Stimulated activated CD4-positive, alpha-beta T cell treated with anti-CD3 and anti-CD28 coated beads, Interleukin-4, amount 100 ng/mL, for 48 hours (primary cell): ENCODE measurements around the gene IFIT1.
"Not testable (repeated sequence)": the region's sequence is repeated elsewhere in the genome, so short reads cannot be mapped to it uniquely, and the experiment has no call there.

Source experiments
- DNase-seq, 2 donors: peaks; one replicate each; pipeline ENCODE4 v3.0.0-alpha.2; 2020; ENCODE audit warnings: low read depth in 2 of 2

The IFIT1 gene

DNA sequence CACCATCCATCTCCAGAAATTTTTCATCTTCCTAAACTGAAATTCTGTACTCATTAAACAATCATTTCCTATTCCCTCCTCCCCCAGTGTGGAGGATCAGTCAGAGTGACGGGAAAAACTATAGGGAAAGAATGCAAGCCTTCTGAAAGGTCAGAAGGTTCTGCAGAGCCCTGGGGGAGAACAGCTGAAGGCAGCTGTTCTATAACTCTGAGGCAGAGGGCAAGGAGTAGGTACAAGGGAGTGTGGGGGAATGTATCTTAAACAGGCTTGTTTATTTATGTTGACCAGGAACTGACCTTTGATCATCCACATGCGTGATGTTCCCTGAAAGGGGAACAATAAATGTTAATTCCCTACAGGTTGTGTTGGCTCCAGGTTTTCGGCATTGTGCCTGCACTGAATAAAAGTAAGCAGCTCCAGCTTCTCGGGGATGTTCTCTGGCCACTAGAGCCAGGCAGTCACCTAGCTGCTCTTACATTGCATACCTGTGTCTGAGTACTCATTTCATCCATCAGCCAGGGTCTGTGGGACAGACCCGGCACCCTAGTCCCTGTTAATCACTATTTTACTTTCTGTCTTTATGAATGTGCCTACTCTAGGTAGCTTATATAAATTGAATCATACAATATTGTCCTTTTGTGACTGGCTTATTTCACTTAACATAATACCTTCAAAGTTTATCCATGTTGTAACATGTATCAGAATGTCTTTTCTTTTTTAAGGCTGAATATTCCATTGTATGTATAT lies 5.8 kb downstream of the IFIT1 start:
- no peak for DNase-seq

DNA sequence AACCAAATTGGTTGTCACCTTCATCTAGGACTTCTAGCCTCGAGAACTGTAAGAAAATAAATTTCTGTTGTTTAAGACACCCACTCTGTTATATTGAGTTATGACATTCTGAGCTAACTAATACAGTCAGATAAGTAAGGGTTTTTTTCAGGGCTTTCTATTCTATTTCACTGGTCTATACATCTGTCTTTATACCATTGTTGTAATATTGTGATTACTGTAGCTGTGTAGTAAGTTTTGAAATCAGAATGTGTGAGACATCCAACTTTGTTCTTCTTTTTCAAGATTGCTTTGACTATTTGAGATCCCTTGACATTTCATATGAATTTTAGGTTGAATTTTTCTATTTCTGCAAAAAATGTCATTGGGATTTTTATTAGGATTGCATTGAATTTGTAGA lies 7.5 kb downstream of the IFIT1 start:
- DNase-seq, result no peak

DNA sequence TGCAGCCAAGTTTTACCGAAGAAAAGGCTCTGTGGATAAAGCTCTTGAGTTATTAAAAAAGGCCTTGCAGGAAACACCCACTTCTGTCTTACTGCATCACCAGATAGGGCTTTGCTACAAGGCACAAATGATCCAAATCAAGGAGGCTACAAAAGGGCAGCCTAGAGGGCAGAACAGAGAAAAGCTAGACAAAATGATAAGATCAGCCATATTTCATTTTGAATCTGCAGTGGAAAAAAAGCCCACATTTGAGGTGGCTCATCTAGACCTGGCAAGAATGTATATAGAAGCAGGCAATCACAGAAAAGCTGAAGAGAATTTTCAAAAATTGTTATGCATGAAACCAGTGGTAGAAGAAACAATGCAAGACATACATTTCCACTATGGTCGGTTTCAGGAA lies 10.6 kb downstream of the IFIT1 start:
- no peak for DNase-seq

DNA sequence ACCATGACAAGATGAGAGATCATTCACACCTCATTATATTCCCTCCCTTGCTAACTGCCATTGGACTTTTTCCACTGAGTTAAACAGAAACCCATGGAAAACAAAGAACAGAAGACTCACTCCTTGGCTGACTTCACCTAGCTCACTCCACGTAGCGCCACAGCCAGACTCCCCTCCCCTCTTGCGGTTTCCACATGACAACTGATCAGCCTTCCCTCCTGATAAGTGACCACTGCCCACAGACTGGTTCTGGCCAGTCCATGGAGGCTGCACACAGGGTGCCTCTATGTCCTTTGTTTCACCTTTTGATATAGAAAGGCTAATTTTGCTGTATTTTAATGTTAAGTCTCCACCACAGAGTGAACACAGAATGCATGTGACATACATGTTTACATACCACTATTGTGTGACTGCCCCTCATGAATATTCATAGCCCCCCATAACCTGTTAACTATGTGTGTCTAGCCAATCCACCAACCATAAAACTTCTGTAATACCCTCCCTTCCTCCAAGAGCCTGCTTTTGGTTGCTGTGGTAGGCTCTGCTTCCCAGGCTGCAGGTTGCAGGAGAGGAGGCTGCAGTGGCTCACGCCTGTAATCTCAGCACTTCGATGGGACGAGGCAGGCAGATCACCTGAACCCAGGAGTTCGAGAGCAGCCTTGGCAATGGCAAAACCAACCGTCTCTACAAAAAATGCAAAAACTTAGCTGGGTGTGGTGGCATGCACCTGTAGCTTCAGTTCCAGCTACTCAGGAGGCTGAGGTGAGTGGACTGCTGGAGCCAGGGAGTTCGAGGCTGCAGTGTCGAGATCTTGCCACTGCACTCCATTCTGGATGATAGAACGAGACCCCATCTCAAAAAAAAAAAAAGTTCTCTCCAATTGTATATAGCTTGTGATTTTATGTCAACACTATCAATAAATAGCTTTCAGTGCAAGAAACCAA lies 12.0 kb downstream of the IFIT1 start:
- DNase-seq, result no peak

DNA sequence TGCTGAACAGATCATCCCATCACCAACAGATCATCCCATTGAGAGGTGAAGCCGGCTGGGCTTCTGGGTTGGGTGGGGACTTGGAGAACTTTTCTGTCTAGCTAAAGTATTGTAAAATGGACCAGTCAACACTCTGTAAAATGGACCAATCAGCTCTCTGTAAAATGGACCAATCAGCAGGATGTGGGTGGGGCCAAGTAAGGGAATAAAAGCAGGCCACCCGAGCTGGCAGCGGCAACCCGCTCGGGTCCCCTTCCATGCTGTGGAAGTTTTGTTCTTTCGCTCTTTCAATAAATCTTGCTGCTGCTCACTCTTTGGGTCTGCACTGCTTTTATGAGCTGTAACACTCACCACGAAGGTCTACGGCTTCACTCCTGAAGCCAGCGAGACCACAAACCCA lies 13.8 kb downstream of the IFIT1 start:
- not testable (repeated sequence) for DNase-seq

DNA sequence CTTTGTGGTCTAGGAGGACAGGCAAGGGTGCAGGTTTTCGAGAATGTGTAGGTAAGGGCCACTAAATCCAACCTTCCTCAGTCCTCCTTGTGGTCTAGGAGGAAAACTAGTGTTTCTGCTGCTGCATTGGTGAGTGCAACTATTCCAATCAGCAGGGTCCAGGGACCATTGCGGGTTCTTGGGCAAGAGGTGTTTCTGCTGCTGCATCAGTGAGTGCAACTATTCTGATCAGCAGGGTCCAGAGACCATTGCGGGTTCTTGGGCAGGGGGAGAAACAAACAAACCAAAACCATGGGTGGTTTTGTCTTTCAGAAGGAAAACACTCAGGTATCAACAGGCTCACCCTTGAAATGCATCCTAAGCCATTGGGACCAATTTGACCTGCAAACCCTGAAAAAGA lies 15.4 kb downstream of the IFIT1 start:
- DNase-seq, result not testable (repeated sequence)

DNA sequence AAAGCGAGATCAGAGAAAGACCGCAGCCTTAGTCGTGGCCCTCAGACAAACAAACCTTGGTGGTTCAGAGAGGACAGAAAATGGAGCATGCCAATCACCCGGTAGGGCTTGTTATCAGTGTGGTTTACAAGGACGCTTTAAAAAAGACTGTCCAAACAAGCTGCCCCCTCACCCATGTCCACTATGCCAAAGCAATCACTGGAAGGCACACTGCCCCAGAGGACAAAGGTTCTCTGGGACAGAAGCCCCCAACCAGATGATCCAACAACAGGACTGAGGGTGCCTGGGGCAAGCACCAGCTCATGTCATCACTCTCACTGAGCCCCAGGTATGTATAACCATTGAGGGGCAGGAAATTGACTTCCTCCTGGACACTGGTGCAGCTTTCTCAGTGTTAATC lies 16.9 kb downstream of the IFIT1 start:
- DNase-seq, result not testable (repeated sequence)

DNA sequence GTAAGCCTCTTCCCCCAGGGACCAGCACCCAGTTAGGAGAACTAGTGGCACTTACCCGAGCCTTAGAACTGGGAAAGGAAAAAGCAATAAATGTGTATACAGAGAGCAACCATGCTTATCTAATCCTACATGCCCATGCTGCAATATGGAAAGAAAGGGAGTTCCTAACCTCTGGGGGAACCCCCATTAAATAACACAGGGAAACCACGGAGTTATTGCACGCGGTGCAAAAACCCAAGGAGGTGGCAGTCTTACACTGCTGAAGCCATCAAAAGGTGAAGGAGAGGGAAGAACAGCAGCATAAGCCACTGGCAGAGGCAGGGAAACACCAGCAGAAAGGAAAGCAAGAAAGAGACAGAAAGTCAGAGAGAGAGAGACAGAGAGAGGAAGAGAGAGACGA lies 18.1 kb downstream of the IFIT1 start:
- DNase-seq, result not testable (repeated sequence)

DNA sequence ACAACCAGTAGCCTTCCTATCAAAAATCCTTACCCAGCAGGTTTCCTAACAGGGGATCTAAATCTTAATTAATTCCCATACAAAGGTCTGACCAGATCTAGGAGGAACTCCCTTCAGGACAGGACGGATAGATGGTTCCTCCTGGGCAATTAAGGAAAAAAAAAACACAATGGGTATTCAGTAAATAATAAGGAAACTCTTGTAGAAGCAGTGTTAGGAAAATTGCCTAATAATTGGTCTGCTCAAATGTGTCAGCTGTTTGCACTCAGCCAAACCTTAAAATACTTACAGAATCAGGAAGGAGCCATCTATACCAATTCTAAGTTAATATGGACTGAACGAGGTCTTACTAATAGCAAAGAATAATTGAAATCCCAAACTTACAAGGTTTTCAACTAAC lies 18.7 kb downstream of the IFIT1 start:
- DNase-seq, result not testable (repeated sequence)

DNA sequence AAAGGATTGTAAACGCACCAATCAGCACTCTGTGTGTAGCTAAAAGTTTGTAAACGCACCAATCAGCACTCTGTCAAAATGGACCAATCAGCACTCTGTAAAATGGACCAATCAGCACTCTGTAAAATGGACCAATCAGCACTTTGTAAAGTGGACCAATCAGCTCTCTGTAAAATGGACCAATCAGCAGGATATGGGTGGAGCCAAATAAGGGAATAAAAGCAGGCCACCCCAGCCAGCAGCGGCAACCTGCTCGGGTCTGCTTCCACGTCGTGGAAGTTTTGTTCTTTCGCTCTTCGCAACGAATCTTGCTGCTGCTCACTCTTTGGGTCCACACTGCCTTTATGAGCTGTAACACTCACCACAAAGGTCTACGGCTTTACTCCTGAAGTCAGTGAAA lies 19.9 kb downstream of the IFIT1 start:
- DNase-seq, result peak in 1 of 2 donors; percentile 9

DNA sequence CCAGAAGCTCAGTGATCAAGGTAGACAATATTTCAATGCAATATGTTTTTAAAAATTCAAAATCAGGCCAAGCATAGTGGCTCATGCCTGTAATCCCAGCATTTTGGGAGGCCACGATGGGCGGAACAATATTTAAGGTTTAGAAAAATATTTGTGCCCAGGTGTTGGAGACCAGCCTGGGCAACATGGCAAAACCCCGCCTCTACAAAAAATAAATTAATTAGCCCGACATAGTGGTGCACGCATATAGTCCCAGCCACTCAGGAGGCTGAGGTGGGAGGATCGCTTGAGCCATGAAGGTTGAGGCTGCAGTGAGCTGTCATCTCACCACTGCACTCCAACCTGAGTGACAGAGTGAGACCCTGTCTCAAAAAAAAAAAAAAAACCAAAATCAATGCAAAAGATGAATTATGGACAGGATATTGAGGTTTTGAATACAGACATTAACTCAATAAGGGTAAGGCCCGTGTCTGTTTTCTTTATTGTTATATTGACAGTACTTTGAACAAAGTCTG lies 21.0 kb downstream of the IFIT1 start:
- no peak for DNase-seq

DNA sequence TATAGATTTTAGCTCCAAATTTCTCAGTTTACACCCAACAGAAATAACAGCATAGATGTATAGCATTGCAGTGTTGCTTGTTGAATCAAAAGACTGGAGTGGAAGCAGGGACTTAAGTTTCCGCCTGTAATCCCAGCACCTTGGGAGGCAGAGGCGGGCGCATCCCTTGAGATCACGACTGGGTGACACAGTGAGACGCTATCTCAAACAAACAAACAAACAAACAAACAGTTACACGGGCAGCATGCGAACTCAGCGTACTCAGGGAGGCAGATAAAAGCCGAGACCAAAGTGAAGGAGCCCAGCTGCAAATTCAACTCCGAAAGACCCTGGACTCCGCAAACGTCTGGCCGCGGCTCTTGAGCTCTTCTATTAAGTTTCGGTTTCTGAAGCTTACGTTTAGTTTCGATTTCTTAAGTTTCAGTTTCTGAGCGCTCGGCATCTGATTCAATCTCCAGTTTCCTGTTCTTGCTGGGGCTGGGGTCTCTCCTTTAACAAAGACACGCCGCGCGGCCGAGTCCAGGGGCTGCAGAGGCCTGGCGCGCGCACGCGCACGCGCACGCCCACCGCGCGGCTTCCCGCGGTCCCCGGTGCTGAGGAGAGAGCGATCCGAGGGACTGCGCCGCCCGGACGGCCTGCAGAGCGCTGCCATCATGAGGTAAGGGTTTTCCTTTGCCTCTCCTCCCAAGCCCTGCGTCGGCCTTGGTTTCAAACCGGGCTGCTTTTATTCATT lies 21.9 kb downstream of the IFIT1 start, which contains the start of gene IFIT5:
TSS of gene IFIT5 (plus strand) at position 423 of the 733 bp plus-strand sequence. CDS start at position 654, 231 bp downstream.
- peak; percentile 37 to 38 for DNase-seq

DNA sequence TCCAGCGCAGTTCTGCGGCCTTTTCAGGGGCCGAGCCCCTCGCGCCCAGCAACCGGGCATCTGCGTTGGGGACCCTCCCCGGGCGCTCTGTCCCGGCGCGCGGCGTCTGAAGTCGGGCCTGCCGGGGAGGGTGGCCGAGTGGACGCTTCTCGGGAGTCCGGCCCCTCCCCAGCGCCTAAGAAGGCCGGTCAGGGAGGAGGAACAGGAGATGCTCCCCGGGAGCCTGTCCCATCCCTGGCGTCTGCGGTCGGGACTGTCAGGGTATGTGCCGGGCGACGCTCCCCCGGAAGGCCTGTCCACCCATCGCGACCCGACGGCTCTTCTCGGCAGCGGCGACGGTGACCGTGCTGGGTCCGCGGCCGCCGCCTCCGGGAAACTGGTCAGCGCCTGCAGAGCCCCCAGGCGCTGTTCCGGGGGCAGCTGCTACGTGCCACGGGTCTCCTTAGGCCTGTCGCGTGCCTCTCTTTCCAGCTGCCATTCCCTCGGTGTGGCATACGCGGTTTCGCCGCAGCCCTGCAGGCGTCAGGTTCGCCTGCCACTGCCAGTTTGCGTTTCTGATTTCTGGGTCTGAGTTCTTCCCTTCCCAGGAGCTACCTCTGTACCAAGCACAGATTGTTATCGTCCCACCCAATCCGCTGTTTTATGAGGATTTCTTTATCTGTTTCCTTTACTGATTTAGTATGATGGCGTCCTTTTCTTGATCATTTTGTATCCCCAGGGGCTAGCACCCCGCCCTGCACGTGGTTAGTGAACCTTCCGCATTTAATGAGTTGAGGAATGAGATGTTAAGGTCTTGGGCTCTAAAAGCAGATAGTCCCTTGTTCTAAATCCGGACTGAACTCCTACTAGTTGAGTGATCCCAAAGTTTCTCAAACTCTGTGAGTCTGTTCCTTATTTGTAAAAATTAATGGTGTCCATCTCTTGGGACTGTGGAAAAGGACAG lies 22.7 kb downstream of the IFIT1 start:
- DNase-seq, result no peak

DNA sequence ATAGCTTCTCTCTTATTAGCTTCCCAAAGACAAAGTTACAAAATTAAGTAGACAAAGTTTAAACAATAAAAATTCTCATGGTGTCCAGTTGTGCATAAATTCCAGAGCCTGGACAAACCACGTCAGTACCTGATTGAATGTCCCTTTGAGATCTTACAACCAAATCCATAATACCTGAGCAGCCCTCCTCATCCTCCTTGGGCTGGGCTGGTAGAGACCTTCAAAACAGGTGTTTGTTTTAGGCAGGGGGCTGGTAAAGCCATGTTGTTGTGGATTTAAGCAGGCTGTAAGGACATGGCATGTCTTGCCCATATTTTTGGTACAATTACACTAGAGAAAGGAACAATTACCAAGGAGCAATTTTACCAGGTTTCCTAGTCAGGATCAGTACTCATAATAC lies 24.0 kb downstream of the IFIT1 start:
- no peak for DNase-seq

DNA sequence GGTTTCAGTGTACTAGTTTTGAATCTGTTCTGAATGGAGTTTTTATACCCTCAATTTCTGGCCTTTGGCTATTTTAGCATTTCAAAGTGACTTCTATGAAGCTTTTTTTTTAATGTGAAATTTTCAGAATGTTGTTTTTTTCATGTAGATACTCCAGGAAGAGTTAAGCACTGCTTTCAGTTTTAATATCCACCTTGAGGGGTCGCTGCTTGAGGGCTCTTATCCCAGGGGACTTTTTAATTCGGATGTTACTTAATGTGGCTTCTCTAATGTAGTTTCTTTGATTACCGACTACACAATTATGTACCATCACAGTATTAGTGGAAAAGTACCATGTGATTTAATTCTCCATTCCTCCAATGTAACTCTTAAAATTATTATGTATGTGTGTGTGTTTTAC lies 27.1 kb downstream of the IFIT1 start:
- DNase-seq, result no peak

DNA sequence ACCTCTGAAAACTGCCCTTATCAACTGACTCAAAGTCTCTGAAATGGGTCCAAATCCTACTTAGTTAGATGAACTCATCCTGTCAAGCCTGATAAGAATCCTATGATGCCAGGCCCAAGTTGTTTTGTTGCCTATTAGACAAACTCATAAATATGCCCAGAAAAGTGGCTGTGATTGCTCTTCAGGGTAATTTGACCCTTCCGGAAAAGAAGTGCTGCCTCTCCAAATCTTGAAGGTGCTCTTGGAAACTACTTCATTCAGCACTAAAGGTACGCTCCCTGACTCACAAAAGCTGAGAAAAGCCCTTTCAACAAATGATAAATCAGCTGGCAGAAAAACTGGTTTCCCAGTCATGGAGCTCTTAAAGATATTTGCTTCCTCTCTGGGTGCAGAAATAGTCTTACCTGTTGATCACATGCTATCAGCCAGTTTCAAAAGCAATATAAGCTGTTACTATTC lies 28.6 kb downstream of the IFIT1 start:
- no peak for DNase-seq

DNA sequence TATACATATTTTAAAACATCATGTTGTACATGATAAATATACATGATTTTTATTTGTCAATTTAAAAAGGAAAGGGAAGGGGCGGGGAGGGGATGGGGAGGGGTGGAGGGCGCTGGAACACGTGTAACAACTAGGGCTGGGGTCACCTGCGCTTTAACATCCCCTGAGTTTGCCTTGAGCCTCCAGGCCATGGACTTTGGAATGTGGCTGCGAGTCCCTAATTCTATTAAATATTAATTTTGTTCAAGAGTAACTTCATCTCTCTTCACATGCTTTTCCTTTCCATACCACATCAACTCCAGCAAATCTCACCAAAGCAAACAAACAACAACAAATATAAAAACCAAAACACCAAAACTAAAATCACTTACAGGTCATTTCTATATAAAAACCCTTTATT lies 32.6 kb downstream of the IFIT1 start:
- no peak for DNase-seq

DNA sequence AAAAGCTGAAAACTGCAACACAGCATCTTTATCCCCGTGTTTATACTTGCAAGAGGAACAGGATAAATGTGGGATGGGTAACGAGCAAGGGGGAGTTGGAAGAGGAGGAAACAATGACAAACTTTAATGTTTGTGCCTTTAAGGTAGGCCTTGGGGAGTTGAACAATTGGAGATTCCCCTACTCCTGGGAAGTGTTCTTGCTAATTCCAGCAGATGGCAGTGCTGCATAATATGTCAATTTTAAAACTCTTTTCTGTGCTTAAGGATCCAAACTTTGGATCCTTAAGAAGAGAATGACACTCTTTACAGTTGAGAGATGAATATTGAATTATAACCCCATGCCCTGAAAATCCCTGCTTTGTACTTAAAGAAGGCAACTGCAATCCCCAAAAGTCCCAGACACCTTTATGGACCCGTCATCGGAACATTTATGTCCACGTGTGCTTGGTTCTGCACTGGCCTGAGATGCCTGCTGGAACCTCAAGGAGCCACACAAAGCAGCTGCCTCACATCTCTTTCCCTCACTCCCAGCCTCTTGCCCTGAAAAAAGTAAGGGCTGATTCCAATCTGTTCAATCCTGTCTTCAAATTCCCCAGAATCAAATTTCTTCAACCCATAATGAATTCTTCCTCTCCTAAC lies 33.9 kb downstream of the IFIT1 start:
- DNase-seq, result no peak

DNA sequence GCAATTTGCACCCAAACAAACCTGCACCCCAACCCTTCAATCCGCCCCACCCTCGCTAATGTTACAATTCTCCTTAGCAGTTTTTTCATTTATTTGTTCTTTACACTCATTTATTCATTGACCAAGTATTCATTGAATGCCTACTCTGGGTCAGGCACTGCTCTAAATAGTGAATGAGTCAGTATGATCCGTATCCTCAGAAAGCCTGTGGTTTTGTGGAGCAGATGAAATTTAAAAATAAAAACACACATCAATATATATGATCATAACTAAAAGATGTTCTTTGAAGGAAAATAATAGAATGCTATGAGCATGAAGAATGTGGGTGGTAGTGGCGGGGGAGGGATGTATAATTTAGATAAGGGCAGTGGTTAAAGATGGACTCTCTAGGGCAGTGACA lies 35.2 kb downstream of the IFIT1 start:
- no peak for DNase-seq

DNA sequence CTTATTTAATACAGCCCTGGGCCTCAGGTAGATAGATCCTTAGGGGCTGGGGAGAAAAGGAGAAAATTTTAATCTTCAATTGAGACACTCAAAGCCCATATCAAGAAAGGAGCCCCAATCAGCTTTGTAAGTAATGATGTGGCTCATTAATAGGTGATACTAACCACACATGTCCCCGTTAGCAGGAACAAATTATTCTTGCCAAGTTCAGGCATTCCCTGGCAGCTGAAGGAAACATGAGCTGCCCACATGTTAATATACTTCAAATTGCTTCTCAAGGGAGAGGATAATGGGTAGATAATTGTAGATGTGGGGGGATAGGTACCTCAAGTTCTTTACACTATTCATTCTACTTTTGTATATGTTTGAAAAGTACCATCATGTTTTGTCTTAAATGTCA lies 36.5 kb downstream of the IFIT1 start:
- no peak for DNase-seq
